ENCODE results near the gene HAUS7. TPM values are rescaled to one million over a fixed set of nuclear protein-coding genes. Genes with fewer than 3 reads are reported as not detected.

The HAUS7 gene
- total RNA-seq, 1 donor from 2014 or later = 16.6 TPM

GRCh38 chrX:153454901-153455550 is 15.3 kb downstream of the HAUS7 start:
- peak; percentile 11 for ATAC-seq

GRCh38 chrX:153450949-153451277 is 19.5 kb downstream of the HAUS7 start:
- ATAC-seq = no peak

- ATAC-seq = no peak
These were observed 20.0 kb downstream of the HAUS7 start for GRCh38 chrX:153450114-153450948.

GRCh38 chrX:153449368-153450113 is 20.8 kb downstream of the HAUS7 start:
- ATAC-seq = no peak

GRCh38 chrX:153448556-153449367 is 21.6 kb downstream of the HAUS7 start:
- no peak for ATAC-seq

GRCh38 chrX:153447581-153447960 is 22.8 kb downstream of the HAUS7 start:
- no peak for ATAC-seq

- ATAC-seq = peak; percentile 56
These were observed 23.3 kb downstream of the HAUS7 start for GRCh38 chrX:153446950-153447580.

- ATAC-seq = no peak
These were observed 23.8 kb downstream of the HAUS7 start for GRCh38 chrX:153446636-153446936.

GRCh38 chrX:153445856-153446635 is 24.3 kb downstream of the HAUS7 start, which contains the start of gene TREX2:
TSS of gene TREX2 (minus strand) at chrX:153446056. CDS start at chrX:153445430, 626 bp downstream.
- peak; percentile 3 for ATAC-seq

GRCh38 chrX:153445106-153445855 is 25.1 kb downstream of the HAUS7 start:
- no peak for ATAC-seq

- ATAC-seq = no peak
These were observed 25.9 kb downstream of the HAUS7 start for GRCh38 chrX:153444333-153445011.

GRCh38 chrX:153443476-153444332 is 26.7 kb downstream of the HAUS7 start:
- peak; percentile 44 for ATAC-seq

- ATAC-seq = no peak
These were observed 27.9 kb downstream of the HAUS7 start for GRCh38 chrX:153442463-153442862.

- ATAC-seq = peak; percentile 49
These were observed 28.4 kb downstream of the HAUS7 start for GRCh38 chrX:153441981-153442380.

GRCh38 chrX:153441296-153441695 is 29.1 kb downstream of the HAUS7 start:
- ATAC-seq = peak; percentile 21

GRCh38 chrX:153440556-153441135 is 29.7 kb downstream of the HAUS7 start:
- ATAC-seq = peak; percentile 19

GRCh38 chrX:153439977-153440376 is 30.4 kb downstream of the HAUS7 start:
- ATAC-seq = no peak

GRCh38 chrX:153438532-153438931 is 31.8 kb downstream of the HAUS7 start:
- ATAC-seq = no peak

- ATAC-seq = no peak
These were observed 34.5 kb downstream of the HAUS7 start for GRCh38 chrX:153435845-153436244.

All from esophagus mucosa (tissue), 1 donor.